Spleen (tissue), 7 donors: ENCODE results near the gene SEMA3A.

Source experiments
- POLR2A ChIP-seq, 3 donors: fragments of 450-650 bp; IDR thresholded peaks; one replicate each; pipeline ENCODE4 v1.5.1; 2017; ENCODE audit warnings: antibody characterized with exemption in 3 of 3, mild to moderate bottlenecking in 1 of 3
- POLR2AphosphoS5 ChIP-seq, 3 donors: sonication (generic); formaldehyde crosslinking; IDR thresholded peaks; one replicate each; pipeline ENCODE4 v1.5.1; 2017; ENCODE audit warnings: antibody characterized with exemption in 3 of 3
- TF ChIP-seq, protein P1 (sequence below), 11 experiments: fragments of 200-600 bp in 7 of 11; fragments of 450-650 bp in 4 of 11; sonication (generic) in 4 of 11; IDR thresholded peaks in 8 of 11; conservative IDR thresholded peaks in 3 of 11; 1 replicate in 7 of 11; 2 replicates in 4 of 11; pipeline versions ENCODE4 v1.4.0 to v1.8.0; 2016 to 2021; ENCODE audit warnings: antibody characterized with exemption in 11 of 11, inconsistent platforms in 4 of 11, mild to moderate bottlenecking in 1 of 11
- donor health status: DM: no; HTN: no; CAD: no; lungs with moderate emphysema.
- donor health status: DM: no; HTN: no; CAD: no.
- donor health status: DM: no; HTN: no; CAD: no.

- TF ChIP-seq, protein P1, sequence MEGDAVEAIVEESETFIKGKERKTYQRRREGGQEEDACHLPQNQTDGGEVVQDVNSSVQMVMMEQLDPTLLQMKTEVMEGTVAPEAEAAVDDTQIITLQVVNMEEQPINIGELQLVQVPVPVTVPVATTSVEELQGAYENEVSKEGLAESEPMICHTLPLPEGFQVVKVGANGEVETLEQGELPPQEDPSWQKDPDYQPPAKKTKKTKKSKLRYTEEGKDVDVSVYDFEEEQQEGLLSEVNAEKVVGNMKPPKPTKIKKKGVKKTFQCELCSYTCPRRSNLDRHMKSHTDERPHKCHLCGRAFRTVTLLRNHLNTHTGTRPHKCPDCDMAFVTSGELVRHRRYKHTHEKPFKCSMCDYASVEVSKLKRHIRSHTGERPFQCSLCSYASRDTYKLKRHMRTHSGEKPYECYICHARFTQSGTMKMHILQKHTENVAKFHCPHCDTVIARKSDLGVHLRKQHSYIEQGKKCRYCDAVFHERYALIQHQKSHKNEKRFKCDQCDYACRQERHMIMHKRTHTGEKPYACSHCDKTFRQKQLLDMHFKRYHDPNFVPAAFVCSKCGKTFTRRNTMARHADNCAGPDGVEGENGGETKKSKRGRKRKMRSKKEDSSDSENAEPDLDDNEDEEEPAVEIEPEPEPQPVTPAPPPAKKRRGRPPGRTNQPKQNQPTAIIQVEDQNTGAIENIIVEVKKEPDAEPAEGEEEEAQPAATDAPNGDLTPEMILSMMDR (IDR thresholded peaks at IDR 0.05 in 8 of 11, conservative IDR thresholded peaks at IDR 0.05 in 3 of 11) = no peak
- TF ChIP-seq POLR2A (IDR thresholded peaks at IDR 0.05) = no peak
- TF ChIP-seq POLR2AphosphoS5 (IDR thresholded peaks at IDR 0.05) = no peak
Measured at GRCh38 chr7:84105586-84105985, 89.0 kb downstream of the SEMA3A start.
